ENCODE results near the gene TULP1. TPM values are rescaled to one million over a fixed set of nuclear protein-coding genes. Genes with fewer than 3 reads are reported as not detected.
A peak's percentile ranks its signal among the peaks of the same experiment; 100 is the strongest.

The TULP1 gene
- total and polyA plus RNA-seq, 2 experiments from 2014 or later = 0.39 TPM; not detected in 1

GRCh38 chr6:35494161-35494563 lies 18.5 kb downstream of the TULP1 start:
- Histone ChIP-seq H3K27ac (peak overlapping the region; percentile 97), H3K4me2 (peak overlapping the region; percentile 97), H3K4me1 (ENCODE audit: insufficient read depth) (peaks cover 75% of the 10 kb centered on the region), H3K36me3 (replicated peaks; ENCODE audit: insufficient read depth, low read depth) (no peaks in the 10 kb centered on the region), H4K20me1 (ENCODE audit: insufficient read depth, poor library complexity, severe bottlenecking) (peaks cover 48% of the 10 kb centered on the region), H3K4me3 (no peak overlapping the region), H3K9me2 (replicated peaks; ENCODE audit: insufficient read depth) (no peaks in the 10 kb centered on the region), H2AFZ (no peak overlapping the region), H3K79me2 (peaks cover 95% of the 10 kb centered on the region), H3K27me3 (no peaks in the 10 kb centered on the region), H3K9me3 (ENCODE audit: low read depth) (no peaks in the 10 kb centered on the region)
- 42% methylated on average over 4 of the region's 4 CpGs for WGBS (ENCODE audit: low lambda C conversion rate, missing lambda C conversion rate)
- TF ChIP-seq CTCF (IDR thresholded peaks at IDR 0.05; ENCODE audit: poor library complexity) (no peak), EZH2phosphoT487 (IDR thresholded peaks at IDR 0.05; ENCODE audit: low read depth, severe bottlenecking, unreplicated experiment) (no peak), EZH2 (IDR thresholded peaks at IDR 0.05; ENCODE audit: borderline replicate concordance) (no peak)
- no peak for DNase-seq (ENCODE audit: low spot score)

- H3K9me2 ChIP-seq (replicated peaks; ENCODE audit: insufficient read depth) = no peaks in the 10 kb centered on the region
- no peak for DNase-seq (ENCODE audit: low spot score)
- no peaks in the 10 kb centered on the region for H3K36me3 ChIP-seq (replicated peaks; ENCODE audit: insufficient read depth, low read depth)
- H3K4me3 ChIP-seq = no peak overlapping the region
- H4K20me1 ChIP-seq (ENCODE audit: insufficient read depth, poor library complexity, severe bottlenecking) = peaks cover 53% of the 10 kb centered on the region
- H3K9me3 ChIP-seq (ENCODE audit: low read depth) = no peaks in the 10 kb centered on the region
- 88% methylated on average over 28 of the region's 28 CpGs for WGBS (ENCODE audit: low lambda C conversion rate, missing lambda C conversion rate)
- H3K4me1 ChIP-seq (ENCODE audit: insufficient read depth) = peaks cover 76% of the 10 kb centered on the region
- no peak overlapping the region for H2AFZ ChIP-seq
- H3K27me3 ChIP-seq = no peaks in the 10 kb centered on the region
- peaks cover 95% of the 10 kb centered on the region for H3K79me2 ChIP-seq
- peak overlapping the region; percentile 97 for H3K4me2 ChIP-seq
- peak overlapping the region; percentile 97 for H3K27ac ChIP-seq
- TF ChIP-seq EZH2 (IDR thresholded peaks at IDR 0.05; ENCODE audit: borderline replicate concordance) = no peak
- no peak for TF ChIP-seq CTCF (IDR thresholded peaks at IDR 0.05; ENCODE audit: poor library complexity)
- no peak for TF ChIP-seq EZH2phosphoT487 (IDR thresholded peaks at IDR 0.05; ENCODE audit: low read depth, severe bottlenecking, unreplicated experiment)
These were observed 19.3 kb downstream of the TULP1 start for GRCh38 chr6:35493307-35493983.

GRCh38 chr6:35492974-35493284 lies 19.8 kb downstream of the TULP1 start:
- DNase-seq (ENCODE audit: low spot score) = no peak
- H3K27ac ChIP-seq = peak overlapping the region; percentile 97
- H3K4me1 ChIP-seq (ENCODE audit: insufficient read depth) = peaks cover 76% of the 10 kb centered on the region
- TF ChIP-seq CTCF (IDR thresholded peaks at IDR 0.05; ENCODE audit: poor library complexity) = no peak
- no peak for TF ChIP-seq EZH2 (IDR thresholded peaks at IDR 0.05; ENCODE audit: borderline replicate concordance)
- TF ChIP-seq EZH2phosphoT487 (IDR thresholded peaks at IDR 0.05; ENCODE audit: low read depth, severe bottlenecking, unreplicated experiment) = no peak
- H3K9me3 ChIP-seq (ENCODE audit: low read depth) = no peaks in the 10 kb centered on the region
- H3K9me2 ChIP-seq (replicated peaks; ENCODE audit: insufficient read depth) = no peaks in the 10 kb centered on the region
- H3K27me3 ChIP-seq = no peaks in the 10 kb centered on the region
- H2AFZ ChIP-seq = no peak overlapping the region
- 71% methylated on average over 7 of the region's 7 CpGs for WGBS (ENCODE audit: low lambda C conversion rate, missing lambda C conversion rate)
- H3K4me2 ChIP-seq = peak overlapping the region; percentile 97
- no peak overlapping the region for H3K4me3 ChIP-seq
- H3K36me3 ChIP-seq (replicated peaks; ENCODE audit: insufficient read depth, low read depth) = no peaks in the 10 kb centered on the region
- H4K20me1 ChIP-seq (ENCODE audit: insufficient read depth, poor library complexity, severe bottlenecking) = peaks cover 58% of the 10 kb centered on the region
- peaks cover 95% of the 10 kb centered on the region for H3K79me2 ChIP-seq
